Loucy (cell line): Measurements from ENCODE around the gene LLGL2.

Experiments
- H2AFZ ChIP-seq: fragments of 200-600 bp; sonication (generic); 2 replicates; pipeline ENCODE4 v1.6.0; 2016; ENCODE audit warnings: antibody characterized with exemption, mild to moderate bottlenecking, low read length, moderate library complexity
- H3F3A ChIP-seq: fragments of 200-600 bp; 2 replicates; pipeline ENCODE4 v1.6.0; 2016; ENCODE audit warnings: antibody characterized with exemption, low read depth, mild to moderate bottlenecking
- H3K27me3 ChIP-seq: fragments of 200-600 bp; sonication (generic); 2 replicates; pipeline ENCODE4 v1.6.1; 2014; ENCODE audit warnings: low read length, mild to moderate bottlenecking; ENCODE audit not compliant: insufficient read depth, poor library complexity, severe bottlenecking
- H3K36me3 ChIP-seq: fragments of 200-600 bp; sonication (generic); 2 replicates; pipeline ENCODE4 v1.6.1; 2016; ENCODE audit warnings: low read length; ENCODE audit not compliant: insufficient read depth
- H3K4me1 ChIP-seq: fragments of 200-600 bp; sonication (generic); 2 replicates; pipeline ENCODE4 v1.5.1; 2014; ENCODE audit warnings: low read length, mild to moderate bottlenecking; ENCODE audit not compliant: insufficient read depth, poor library complexity, severe bottlenecking
- H3K4me2 ChIP-seq: fragments of 200-600 bp; sonication (generic); 2 replicates; pipeline ENCODE4 v1.6.0; 2014; ENCODE audit warnings: antibody characterized with exemption, low read length, low read depth, mild to moderate bottlenecking; ENCODE audit not compliant: poor library complexity, severe bottlenecking
- H3K4me3 ChIP-seq: fragments of 200-600 bp; sonication (generic); 2 replicates; pipeline ENCODE4 v1.5.1; 2014; ENCODE audit warnings: low read length, mild to moderate bottlenecking, mixed read lengths; ENCODE audit not compliant: poor library complexity, severe bottlenecking
- H3K79me2 ChIP-seq: fragments of 200-600 bp; sonication (generic); 2 replicates; pipeline ENCODE4 v1.6.1; 2014; ENCODE audit warnings: low read length; ENCODE audit not compliant: insufficient read depth
- H3K9ac ChIP-seq: fragments of 200-600 bp; sonication (generic); 2 replicates; pipeline ENCODE4 v1.6.0; 2014; ENCODE audit warnings: mild to moderate bottlenecking, low read depth, low read length, moderate library complexity; ENCODE audit not compliant: poor library complexity, severe bottlenecking
- H3K9me2 ChIP-seq: fragments of 200-600 bp; sonication (generic); replicated peaks from 2 replicates; pipeline ENCODE4 v1.6.1; 2016; ENCODE audit warnings: low read depth, low read length, mixed read lengths
- H3K9me3 ChIP-seq: fragments of 200-600 bp; sonication (generic); 2 replicates; pipeline ENCODE4 v1.6.1; 2014; ENCODE audit warnings: mild to moderate bottlenecking, antibody characterized with exemption, low read length, low read depth; ENCODE audit not compliant: insufficient read depth
- H4K20me1 ChIP-seq: fragments of 200-600 bp; sonication (generic); 2 replicates; pipeline ENCODE4 v1.6.0; 2014; ENCODE audit warnings: antibody characterized with exemption, low read length, mild to moderate bottlenecking; ENCODE audit not compliant: insufficient read depth, poor library complexity, severe bottlenecking
- CTCF ChIP-seq: fragments of 200-600 bp; sonication (generic); conservative IDR thresholded peaks from 2 replicates; pipeline ENCODE4 v1.5.1; 2014; ENCODE audit warnings: mild to moderate bottlenecking, antibody characterized with exemption, low read length
- EZH2phosphoT487 ChIP-seq: fragments of 200-600 bp; IDR thresholded peaks from 2 replicates; pipeline ENCODE4 v1.6.1; 2018; ENCODE audit warnings: antibody characterized with exemption, mild to moderate bottlenecking, moderate library complexity, borderline replicate concordance

LLGL2 gene

GRCh38 chr17:75615301-75615700 is 89.8 kb downstream of the LLGL2 start:
- Histone ChIP-seq H3K9me3 (no peaks in the 10 kb centered on the region), H3K4me3 (no peak overlapping the region), H3K4me1 (peaks cover 7% of the 10 kb centered on the region), H3K79me2 (no peaks in the 10 kb centered on the region), H3K4me2 (no peak overlapping the region), H3K9ac (no peak overlapping the region), H4K20me1 (no peaks in the 10 kb centered on the region), H3F3A (no peaks in the 10 kb centered on the region), H2AFZ (no peak overlapping the region), H3K9me2 (no peaks in the 10 kb centered on the region), H3K36me3 (no peaks in the 10 kb centered on the region), H3K27me3 (no peaks in the 10 kb centered on the region)
- no peak for TF ChIP-seq EZH2phosphoT487
- TF ChIP-seq CTCF = no peak

- H3K4me2 ChIP-seq = no peak overlapping the region
- no peaks in the 10 kb centered on the region for H4K20me1 ChIP-seq
- no peaks in the 10 kb centered on the region for H3K36me3 ChIP-seq
- H3K9me3 ChIP-seq = no peaks in the 10 kb centered on the region
- no peaks in the 10 kb centered on the region for H3K9me2 ChIP-seq
- no peak overlapping the region for H2AFZ ChIP-seq
- no peaks in the 10 kb centered on the region for H3K27me3 ChIP-seq
- TF ChIP-seq EZH2phosphoT487 = no peak
- TF ChIP-seq CTCF = no peak
- H3K4me1 ChIP-seq = peaks cover 7% of the 10 kb centered on the region
- no peaks in the 10 kb centered on the region for H3F3A ChIP-seq
- H3K4me3 ChIP-seq = no peak overlapping the region
- no peak overlapping the region for H3K9ac ChIP-seq
- no peaks in the 10 kb centered on the region for H3K79me2 ChIP-seq
Measured at GRCh38 chr17:75616521-75617122, 91.1 kb downstream of the LLGL2 start.

DNA sequence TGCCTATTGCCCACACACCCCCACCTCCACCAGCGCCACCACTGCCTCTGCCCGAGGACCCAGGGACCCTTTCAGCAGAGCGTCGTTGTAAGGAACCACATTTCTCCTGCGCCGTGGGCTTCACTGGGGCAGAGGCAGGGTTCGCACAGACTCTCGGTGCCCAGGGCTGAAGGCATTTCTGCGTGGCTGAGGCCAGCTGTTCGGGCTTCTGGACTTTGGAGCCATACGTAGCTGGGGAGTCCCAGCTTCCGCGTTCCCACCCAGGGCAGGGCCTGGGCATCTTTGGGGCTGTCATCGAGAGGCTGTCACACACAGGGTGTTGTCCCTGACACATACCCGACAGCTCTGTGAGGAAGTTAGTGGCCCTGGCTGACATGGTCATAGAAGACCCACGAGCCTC is 91.7 kb downstream of the LLGL2 start:
- Histone ChIP-seq H3K4me1 (peaks cover 7% of the 10 kb centered on the region), H2AFZ (no peak overlapping the region), H3K9me2 (no peaks in the 10 kb centered on the region), H3F3A (no peaks in the 10 kb centered on the region), H4K20me1 (no peaks in the 10 kb centered on the region), H3K4me3 (no peak overlapping the region), H3K36me3 (no peaks in the 10 kb centered on the region), H3K4me2 (no peak overlapping the region), H3K27me3 (no peaks in the 10 kb centered on the region), H3K9me3 (no peaks in the 10 kb centered on the region), H3K9ac (no peak overlapping the region), H3K79me2 (no peaks in the 10 kb centered on the region)
- no peak for TF ChIP-seq EZH2phosphoT487
- TF ChIP-seq CTCF = no peak
